Endometrial microvascular endothelial cells (primary cell): ENCODE results near the gene SCFD2. TPM values are rescaled to one million over a fixed set of nuclear protein-coding genes. Genes with fewer than 3 reads are reported as not detected.
"Not testable (repeated sequence)": the region's sequence is repeated elsewhere in the genome, so short reads cannot be mapped to it uniquely, and the experiment has no call there.

ENCODE experiments used
- in situ Hi-C: cut with HindIII; loops from 2 replicates; pipeline ENCODE4 v1.10.0; 2017; ENCODE audit warnings: low sequenced_read_pairs, low pct_unique_long_range_greater_than_20kb; ENCODE audit errors: inconsistent ontology term
- total RNA-seq: library from RNA; depleted of rRNA; stranded (reverse); fragments of >200 nt; gene quantifications from one replicate; pipeline ENCODE4 v1.2.3, GENCODE V29; 2015; ENCODE audit errors: inconsistent ontology term

The SCFD2 gene
- total RNA-seq, 1 donor from 2014 or later = 25.8 TPM

GRCh38 chr4:53043891-53044650, 321.8 kb downstream of the SCFD2 start:
- in situ Hi-C loops = no loop called here

GRCh38 chr4:53043055-53043454, 322.8 kb downstream of the SCFD2 start:
- in situ Hi-C loops = no loop called here

- in situ Hi-C loops = no loop called here
Measured at GRCh38 chr4:53040851-53041250, 325.0 kb downstream of the SCFD2 start.

GRCh38 chr4:53040459-53040815, 325.4 kb downstream of the SCFD2 start:
- in situ Hi-C loops = no loop called here

DNA sequence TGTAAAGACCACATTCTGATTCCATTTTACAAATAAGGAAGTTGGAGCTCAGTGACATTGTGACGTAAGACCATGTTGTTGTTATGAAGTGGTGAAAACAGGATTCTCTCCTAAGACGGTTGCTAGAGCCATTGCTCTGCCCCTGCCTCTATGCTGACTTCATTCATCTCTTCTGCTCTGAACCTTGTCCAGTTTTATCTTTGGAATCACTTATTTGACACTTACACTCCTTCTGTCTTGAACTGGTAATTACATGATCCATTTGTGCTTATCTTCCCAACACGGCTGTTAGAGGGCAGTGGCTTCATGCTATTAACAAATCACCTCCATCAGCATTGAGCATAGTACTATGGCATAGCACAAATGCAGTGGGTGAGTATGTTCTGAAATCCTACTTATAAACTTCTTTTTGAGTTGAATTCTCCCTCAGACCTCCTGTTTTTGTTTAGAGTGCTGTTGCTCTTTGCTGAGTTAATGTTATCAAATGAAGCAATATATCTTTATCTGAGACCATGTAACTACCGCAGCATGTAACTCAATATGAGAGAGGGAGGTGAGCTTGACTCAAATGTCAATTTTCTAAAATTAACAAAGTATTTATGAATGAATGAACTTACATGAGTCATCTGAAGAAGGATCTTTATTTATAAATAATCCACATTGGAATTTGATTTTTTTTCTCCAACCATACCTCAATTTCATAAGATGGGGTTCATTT, 326.0 kb downstream of the SCFD2 start:
- in situ Hi-C loops = no loop called here

- in situ Hi-C loops = no loop called here
Measured at GRCh38 chr4:53037892-53038291, 328.0 kb downstream of the SCFD2 start.

DNA sequence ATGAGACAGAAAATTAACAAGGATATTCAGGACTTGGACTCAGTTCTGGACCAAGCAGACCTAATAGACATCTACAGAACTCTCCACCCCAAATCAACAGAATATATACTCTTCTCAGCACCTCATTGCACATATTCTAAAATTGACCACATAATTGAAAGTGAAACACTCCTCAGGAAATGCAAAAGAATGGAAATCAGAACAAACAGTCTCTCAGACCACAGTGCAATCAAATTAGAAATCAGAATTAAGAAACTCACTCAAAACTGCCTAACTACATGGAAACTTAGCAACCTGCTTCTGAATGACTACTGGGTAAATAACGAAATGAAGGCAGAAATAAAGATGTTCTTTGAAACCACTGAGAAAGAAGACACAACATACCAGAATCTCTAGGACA, 333.0 kb downstream of the SCFD2 start:
- in situ Hi-C loops = not testable (repeated sequence)

- in situ Hi-C loops = no loop called here
Measured at GRCh38 chr4:53026233-53026632, 339.6 kb downstream of the SCFD2 start.

DNA sequence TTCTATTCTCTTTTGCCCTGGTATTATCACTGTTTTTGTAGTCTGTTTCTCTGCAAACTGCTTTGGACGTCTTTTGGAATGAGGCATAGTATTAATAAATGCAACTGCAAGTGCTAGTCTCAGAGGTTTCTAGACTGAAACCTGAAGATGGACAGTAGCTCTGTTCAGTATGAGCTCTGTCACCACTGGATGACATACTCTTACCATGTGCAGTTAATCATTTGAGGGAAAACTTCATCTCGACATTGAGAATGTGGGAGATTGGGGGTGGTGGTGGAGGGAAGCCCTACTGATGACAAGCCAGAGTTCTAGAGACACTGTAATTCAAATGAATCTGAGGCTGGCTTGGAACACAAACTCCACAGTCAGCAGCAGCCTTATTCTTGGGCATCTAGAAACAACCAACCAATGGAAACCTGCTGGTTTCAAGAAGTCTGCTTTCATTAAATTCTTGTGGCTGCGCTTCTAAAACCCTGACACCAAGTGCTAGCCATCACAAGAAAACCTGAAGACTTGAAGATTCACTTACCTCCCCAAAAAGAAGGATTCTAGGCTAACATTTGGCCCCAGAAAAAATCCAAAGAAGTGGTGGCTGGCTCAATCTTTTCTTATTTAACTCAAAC, 342.1 kb downstream of the SCFD2 start:
- in situ Hi-C loops = loop anchor here (25.0 kb wide), 1 partner anchor 889 kb away; no protein-coding TSS in a partner anchor

DNA sequence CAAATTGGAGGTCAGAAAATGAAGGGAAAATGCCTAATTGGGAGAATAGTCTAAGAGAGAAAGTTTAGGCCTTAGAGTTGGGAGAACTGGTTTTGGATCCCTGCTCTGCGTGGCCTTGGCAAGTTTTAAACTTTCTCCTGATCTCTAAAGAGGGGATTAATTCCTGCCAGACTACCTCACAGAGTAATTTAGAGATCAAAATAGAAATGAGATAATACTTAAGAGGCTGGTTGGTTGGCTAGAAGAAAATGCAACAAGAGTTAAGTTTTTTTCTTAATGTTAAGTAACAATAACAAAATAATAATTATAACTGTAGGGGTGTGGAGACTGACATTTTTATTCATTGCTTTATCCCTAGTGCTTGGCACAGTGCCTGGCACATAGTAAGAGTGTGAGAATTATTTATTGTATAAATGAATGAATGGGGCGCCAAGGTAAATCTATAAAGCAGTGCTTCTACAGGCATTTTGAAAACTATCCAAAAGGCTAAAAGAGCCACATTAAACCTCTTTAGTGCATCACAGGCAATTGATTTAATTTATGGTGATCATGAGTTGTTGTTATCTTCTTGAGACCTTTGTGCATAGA, 343.3 kb downstream of the SCFD2 start:
- in situ Hi-C loops = loop anchor here (25.0 kb wide), 1 partner anchor 890 kb away; no protein-coding TSS in a partner anchor

- in situ Hi-C loops = loop anchor here (25.0 kb wide), 1 partner anchor 890 kb away; no protein-coding TSS in a partner anchor
Measured at GRCh38 chr4:53021754-53022512, 343.9 kb downstream of the SCFD2 start.

- in situ Hi-C loops = loop anchor here (25.0 kb wide), 1 partner anchor 893 kb away; no protein-coding TSS in a partner anchor
Measured at GRCh38 chr4:53019485-53020382, 346.1 kb downstream of the SCFD2 start.

DNA sequence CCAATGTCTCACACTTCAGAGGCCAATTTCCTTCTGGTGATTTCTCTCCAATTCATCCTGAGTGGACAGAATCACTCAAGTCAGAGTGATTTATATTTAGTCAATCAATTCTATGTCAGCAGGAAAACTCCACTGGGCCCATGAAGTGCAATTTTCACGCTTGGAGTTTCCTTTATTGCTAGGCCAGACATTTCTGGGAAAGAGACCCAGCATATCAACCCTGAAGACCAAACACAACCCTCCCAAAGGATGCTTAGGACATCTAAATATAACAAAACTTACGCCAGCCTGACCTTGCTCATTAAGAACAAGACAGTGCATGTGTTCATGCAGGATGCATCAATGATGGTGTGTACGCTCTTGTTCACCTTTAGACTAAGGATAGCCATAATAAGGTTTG, 347.4 kb downstream of the SCFD2 start:
- in situ Hi-C loops = loop anchor here (25.0 kb wide), 1 partner anchor 894 kb away; no protein-coding TSS in a partner anchor

DNA sequence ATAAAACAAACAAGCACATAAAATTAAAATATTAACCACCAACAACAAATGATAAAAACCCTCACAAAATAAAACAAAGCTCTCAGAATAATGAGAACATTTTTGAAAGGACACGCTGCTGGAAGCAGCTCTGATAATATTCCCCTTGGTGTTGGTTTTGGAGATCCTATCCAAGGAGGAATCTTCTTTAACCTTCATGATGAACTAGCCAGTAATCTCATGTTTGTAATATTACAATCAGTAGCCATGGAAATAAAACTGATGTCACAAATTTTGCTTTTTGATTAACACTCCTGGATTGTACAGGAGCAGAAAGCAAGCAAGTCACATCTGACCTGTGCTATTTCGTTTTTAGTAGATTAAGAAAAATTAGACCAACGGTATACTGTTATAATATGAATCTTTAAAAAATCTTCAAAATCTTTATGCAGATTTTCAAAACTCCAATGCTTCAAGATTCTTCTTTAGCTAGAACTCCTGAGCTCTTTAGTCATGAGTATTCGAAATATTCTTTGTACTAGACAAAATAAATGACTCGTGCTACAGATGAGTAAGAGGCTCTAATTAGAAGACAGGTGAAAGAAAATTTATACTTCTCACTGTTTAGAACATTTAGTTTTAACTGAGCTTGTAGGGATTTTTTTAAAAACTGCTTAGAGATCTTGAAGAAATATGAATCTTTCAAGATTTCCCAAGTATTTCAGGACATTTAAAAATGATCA, 349.6 kb downstream of the SCFD2 start:
- in situ Hi-C loops = loop anchor here (25.0 kb wide), 1 partner anchor 896 kb away; no protein-coding TSS in a partner anchor

- in situ Hi-C loops = loop anchor here (25.0 kb wide), 1 partner anchor 897 kb away; no protein-coding TSS in a partner anchor
Measured at GRCh38 chr4:53015681-53016080, 350.2 kb downstream of the SCFD2 start.

DNA sequence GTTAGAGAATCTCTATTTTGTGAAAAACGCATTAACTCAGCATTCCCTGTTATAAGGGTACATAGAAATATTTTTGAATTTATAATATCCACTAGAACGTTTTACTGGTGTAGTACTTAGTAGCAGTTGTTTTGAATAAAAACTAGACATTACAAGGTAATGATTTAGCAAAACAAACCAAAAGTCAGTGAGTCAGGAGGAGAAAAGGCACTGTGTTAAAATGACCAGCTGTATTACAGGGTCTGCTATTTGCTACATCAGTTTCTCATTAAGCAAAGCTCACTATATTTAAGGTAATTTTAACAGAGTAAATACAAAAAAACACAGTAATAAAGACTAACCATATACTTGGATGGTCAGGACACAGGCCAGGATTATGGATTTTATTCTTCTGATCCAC, 351.0 kb downstream of the SCFD2 start:
- in situ Hi-C loops = loop anchor here (25.0 kb wide), 1 partner anchor 897 kb away; no protein-coding TSS in a partner anchor
